DMS79 treated with DMSO at 0.1 percent for 48 hours (cell line): ENCODE measurements around the gene CCDC15.

Experiments
- DNase-seq: peaks from one replicate; lab custom pipeline; 2025; lab: John Stamatoyannopoulos, UW

CCDC15 gene

DNA sequence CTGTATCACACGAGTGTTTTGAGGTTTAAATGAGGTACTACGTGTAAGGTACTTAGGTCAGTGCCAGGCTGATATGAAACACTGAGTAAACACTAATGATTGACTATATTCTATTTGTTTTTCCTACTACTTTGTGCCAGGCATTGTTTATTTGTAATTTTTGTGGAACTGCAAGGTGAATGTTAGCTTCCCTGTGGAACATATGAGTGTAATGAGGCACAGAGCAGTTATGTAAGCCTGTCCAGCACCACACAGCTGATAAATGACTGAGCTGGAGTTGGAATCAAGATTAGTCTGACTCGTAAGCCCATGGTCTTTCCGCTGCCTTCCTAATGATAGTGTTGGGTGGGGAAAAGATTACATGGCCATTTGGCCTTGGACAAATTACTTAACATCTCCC lies 115.0 kb downstream of the CCDC15 start:
- DNase-seq, result no peak

- DNase-seq, result no peak
Observed at GRCh38 chr11:125069796-125070195, 115.8 kb downstream of the CCDC15 start.

- DNase-seq, result no peak
Observed at GRCh38 chr11:125070699-125071254, 116.8 kb downstream of the CCDC15 start.

- peak; percentile 57 for DNase-seq
Observed at GRCh38 chr11:125071435-125071834, 117.4 kb downstream of the CCDC15 start.

- peak; percentile 39 for DNase-seq
Observed at GRCh38 chr11:125071846-125072217, 117.8 kb downstream of the CCDC15 start.

DNA sequence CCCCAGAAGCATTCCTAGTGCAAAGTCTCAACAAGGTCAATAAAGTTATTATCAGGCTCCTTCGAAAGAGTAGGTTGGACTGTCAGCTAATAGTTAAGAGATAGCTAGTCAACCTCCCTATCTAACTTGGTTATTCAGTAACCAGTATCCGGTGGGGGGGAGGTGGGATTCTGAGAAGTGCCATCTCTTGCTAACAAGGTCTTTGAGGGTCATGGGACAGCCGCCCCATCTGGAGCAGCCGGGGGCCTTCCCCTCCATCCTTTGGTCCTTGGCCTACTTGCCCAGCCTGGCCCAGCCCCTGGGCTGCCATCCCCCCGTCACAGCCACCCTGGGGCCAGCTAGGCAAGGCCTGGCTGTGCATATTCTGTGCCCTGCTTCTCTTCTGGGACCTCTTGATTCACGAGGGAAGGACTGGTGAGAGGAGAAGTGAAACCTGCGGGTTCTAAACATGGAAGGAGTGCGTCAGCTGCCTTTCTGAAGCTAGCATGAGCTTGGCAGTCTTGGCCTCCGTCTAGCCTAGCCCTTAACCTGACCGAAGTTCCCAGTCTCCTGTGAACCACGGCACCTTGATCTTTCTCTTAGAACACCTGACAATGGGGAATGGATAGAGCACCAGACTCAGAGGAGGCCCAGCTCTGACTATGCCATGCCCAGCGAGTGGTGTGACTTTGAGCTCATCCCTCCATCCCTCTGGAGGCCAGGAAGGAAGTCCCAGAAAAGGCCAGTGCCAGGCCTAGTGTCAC lies 118.4 kb downstream of the CCDC15 start:
- no peak for DNase-seq

DNA sequence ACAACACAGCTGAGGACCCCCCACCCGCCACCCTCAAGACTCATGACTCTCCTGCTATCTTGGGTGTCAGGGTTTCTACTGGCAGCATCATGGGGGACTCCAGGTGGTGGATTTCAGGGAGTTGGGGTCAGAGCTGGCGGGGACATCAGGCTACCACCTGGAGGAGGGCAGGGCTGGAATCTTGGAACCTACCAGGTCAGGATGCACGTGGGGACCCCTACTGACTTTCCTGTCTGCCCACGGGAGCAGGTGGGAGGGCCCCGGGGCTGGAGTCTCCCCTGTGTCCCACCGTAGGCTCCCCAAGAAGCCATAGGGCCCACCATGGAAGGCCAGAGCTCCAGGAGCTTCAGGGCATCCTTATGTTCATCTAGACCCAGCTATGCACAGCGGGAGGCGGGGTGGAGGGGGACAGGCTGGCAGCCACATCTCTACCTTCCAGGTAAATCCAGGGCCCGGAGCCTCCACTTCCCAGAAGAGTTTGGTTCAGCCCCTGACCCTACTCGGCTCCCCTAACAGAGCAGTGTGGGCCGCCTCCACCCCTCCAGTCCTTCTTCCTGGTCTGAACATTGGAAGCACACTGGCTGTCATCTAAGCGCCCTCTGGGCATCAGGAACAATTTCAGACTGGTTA lies 119.1 kb downstream of the CCDC15 start:
- no peak for DNase-seq

DNA sequence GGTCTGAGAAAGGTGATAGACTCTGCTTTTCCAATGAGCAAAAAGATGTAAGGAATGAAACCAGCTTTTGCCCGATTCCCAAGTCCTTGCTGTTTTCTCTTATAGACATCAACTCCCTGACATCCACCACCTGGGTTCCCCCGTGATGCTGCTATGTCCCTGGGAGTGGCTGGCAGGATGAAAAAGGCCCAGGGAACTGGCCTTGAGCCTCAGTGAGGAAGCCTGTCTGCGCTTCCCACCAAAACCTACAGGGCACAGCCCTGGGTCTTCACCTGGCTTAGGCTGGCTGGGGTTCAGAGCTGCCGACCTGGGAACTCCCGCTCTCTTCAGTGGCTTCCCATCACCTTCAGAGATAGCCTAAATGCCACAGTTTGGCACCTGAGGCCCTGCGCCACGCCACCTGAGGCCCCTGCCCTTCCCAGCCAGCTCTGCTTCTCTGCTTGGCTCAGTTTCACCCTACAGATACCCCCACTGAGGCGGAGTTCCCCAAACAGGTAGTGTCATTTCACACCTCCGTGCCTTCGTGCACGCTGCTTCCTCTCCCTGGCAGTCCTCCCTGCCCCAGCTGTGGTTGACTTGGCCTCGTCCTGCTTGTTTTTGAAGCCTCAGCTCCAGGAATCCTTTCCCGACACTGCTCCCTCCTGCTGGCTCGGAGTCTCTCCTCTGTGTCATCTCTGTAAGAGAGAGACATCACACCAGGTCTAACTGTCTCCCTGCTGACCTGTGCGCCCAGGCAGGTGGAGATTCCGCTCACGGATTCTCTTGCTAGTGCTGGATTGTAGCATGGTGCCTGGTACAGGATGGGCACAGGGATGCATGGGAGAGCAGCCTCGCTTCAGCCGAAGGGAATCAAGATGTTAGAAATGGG lies 119.8 kb downstream of the CCDC15 start:
- DNase-seq, result no peak

GRCh38 chr11:125074511-125075241 lies 120.7 kb downstream of the CCDC15 start:
- DNase-seq, result no peak

- no peak for DNase-seq
Observed at GRCh38 chr11:125075242-125075625, 121.2 kb downstream of the CCDC15 start.

DNA sequence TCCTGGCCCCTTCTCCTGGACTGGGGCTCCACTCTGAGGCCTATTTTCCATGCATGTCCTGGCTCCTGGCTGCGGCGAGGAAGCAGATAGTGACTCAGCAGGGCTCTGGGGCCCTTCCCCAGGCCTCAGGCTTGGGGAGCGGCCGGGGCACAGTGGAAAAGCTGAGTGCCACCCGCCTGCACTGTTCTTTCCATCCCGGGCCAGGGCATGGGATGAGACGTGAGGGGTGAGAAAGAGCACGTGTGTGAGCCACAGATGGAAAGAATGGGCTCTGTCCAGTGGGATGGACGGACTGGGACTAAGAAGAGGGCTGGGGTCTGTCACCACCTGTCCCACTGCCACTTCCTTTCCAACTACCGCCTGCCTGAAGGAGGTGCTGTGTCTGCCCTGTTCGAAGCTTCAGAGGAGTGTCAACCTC lies 121.9 kb downstream of the CCDC15 start:
- no peak for DNase-seq

GRCh38 chr11:125076378-125076945 lies 122.5 kb downstream of the CCDC15 start:
- DNase-seq, result no peak

DNA sequence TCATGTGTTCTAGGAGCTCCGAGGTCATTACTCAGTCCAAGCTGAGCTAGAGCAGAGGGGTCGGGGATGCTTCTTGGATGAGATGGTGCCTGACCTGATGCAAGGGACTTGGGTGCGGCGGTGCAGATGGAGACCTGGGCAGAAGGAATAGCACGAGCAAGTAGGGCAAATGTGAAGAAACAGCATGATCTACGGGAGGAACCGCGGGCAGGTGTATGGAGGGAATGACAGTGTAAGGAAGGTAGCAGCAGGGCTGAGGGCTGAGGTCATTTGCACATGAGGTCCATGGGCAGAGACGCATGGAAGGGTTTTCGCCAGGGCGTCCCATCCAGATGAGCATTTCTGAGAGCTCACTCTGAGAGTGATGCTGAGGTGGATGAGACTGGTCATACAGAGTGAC lies 124.0 kb downstream of the CCDC15 start:
- DNase-seq, result no peak

GRCh38 chr11:125078516-125079140 lies 124.6 kb downstream of the CCDC15 start:
- DNase-seq, result no peak

DNA sequence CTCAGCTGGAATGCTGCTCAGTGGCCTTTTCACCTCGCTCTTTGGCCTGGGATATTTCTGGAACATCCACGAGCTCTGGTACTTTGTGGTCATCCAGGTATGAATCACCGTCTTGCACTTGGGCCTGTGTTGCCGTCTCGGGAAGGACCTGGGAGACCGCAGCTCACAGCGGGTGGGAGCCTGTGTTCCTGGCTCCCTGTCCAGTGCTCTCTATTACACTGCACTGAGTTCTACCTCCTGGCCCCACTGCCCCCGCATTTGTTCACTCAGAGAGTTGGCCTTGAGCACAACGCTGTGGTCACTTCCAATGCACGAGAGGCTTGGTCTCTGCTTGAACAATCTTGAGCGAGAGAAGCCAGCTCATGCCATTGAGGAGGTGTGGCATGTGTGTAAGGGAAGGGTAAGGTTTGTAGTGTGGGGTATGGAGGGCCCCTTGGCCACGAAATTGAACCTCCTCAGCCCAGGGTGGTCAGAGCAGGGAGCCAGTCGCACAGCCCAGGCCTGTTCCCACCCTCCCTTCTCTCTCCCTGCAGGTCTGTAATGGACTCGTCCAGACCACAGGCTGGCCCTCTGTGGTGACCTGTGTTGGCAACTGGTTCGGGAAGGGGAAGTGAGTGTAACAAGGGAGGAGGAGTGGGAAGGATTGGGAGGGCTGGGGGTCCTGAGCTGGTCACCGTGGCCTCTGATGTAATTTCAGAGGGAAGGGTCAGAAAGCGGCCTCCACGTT lies 125.3 kb downstream of the CCDC15 start:
- DNase-seq, result no peak

- DNase-seq, result no peak
Observed at GRCh38 chr11:125079878-125080530, 126.0 kb downstream of the CCDC15 start.

DNA sequence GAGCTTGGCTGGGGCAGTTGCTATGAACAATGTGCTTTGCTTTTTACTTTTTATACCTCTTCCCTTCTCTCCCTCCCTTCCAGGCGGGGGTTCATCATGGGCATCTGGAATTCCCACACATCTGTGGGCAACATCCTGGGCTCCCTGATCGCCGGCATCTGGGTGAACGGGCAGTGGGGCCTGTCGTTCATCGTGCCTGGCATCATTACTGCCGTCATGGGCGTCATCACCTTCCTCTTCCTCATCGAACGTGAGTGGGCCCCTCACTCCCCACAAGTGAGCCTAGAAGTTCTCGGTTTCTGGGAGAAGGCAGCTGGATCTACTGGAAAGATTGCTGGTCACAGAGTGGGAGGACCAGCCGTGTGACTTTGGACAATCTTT lies 126.5 kb downstream of the CCDC15 start:
- no peak for DNase-seq

GRCh38 chr11:125081098-125081798 lies 127.2 kb downstream of the CCDC15 start:
- no peak for DNase-seq

- no peak for DNase-seq
Observed at GRCh38 chr11:125082040-125082439, 128.0 kb downstream of the CCDC15 start.
